Measurements from ENCODE around the gene MYO1E. TPM values are rescaled to one million over a fixed set of nuclear protein-coding genes. Genes with fewer than 3 reads are reported as not detected.
A peak's percentile ranks its signal among the peaks of the same experiment; 100 is the strongest.
"Not testable (repeated sequence)": the region's sequence is repeated elsewhere in the genome, so short reads cannot be mapped to it uniquely, and the experiment has no call there.

MYO1E gene
- total RNA-seq, 1 donor from 2014 or later = 45.1 TPM

DNA sequence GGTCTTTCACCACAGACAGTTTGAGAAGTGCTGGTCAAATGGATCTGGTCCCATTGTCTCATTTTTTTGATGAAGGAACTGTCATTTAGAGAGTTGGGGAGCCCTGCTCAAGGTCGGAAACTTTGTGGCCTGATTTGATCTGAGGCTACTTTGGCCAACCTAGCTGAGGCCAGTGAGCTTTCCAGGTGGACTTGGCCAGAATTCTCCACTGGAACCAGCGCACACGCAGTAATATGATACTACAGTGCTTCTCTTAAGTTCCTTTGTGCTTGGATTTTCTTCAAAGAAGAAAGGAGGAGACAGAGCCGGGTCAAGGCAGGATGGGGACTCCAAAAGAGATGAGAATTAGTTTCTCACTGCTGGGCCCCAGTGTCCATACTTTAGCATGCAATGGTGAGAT is 217.2 kb downstream of the MYO1E start:
- no peak overlapping the region for H3K4me3 Mint-ChIP-seq
- H3K9me3 Mint-ChIP-seq = no peaks in the 10 kb centered on the region
- no peaks in the 10 kb centered on the region for H3K27me3 Mint-ChIP-seq
- H3K27ac Mint-ChIP-seq = no peak overlapping the region
- H3K36me3 Mint-ChIP-seq (ENCODE audit: low read depth) = peaks cover 24% of the 10 kb centered on the region
- intact Hi-C loops (cut with micrococcal nuclease) = no loop called here
- no peaks in the 10 kb centered on the region for H3K4me1 Mint-ChIP-seq
- DNase-seq = no peak

DNA sequence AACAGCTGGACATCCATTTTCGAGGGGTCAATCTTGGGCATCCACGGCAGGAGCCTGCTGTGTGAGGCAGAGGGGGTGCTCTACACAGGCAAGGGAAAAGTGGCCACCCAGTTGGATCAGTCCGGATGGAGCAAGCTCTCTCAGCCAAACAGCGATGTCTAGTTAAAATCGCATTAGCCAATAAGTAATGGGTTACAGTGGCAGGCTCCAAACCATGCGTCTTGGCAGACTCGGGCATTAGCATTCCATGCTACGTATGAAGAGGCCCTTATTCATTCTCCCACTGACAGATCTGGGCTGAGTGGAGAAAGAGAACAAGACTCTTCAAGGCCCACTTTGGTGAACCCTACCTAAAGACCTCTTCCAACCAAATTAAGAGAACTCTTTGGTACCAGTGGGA is 218.4 kb downstream of the MYO1E start:
- Mint-ChIP-seq H3K4me1 (no peaks in the 10 kb centered on the region), H3K27me3 (no peaks in the 10 kb centered on the region), H3K27ac (no peak overlapping the region), H3K4me3 (no peak overlapping the region), H3K9me3 (no peaks in the 10 kb centered on the region), H3K36me3 (ENCODE audit: low read depth) (peaks cover 26% of the 10 kb centered on the region)
- intact Hi-C loops (cut with micrococcal nuclease) = no loop called here
- DNase-seq = no peak

DNA sequence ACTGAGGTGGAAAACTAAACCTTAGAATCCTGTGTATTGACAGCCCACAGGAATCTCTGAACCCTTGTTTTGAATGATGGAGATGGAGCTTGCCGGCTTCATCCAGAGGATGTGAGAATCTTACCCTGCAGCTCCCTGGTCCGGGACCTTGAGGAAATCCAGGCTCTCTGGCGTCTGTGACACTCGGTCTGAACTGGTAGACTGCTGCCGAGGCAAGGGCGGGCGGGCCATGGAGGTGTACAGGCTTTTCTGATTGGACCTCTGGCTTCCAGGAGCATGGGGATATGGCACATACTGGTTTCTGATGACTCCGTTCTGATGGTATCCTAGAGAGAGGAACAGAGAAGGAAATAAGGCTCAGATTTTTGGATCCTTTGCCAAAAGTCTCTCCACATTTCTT is 219.2 kb downstream of the MYO1E start:
- Mint-ChIP-seq H3K27ac (no peak overlapping the region), H3K4me1 (no peaks in the 10 kb centered on the region), H3K36me3 (ENCODE audit: low read depth) (peaks cover 25% of the 10 kb centered on the region), H3K27me3 (no peaks in the 10 kb centered on the region), H3K9me3 (no peaks in the 10 kb centered on the region), H3K4me3 (no peak overlapping the region)
- DNase-seq = no peak
- intact Hi-C loops (cut with micrococcal nuclease) = no loop called here

DNA sequence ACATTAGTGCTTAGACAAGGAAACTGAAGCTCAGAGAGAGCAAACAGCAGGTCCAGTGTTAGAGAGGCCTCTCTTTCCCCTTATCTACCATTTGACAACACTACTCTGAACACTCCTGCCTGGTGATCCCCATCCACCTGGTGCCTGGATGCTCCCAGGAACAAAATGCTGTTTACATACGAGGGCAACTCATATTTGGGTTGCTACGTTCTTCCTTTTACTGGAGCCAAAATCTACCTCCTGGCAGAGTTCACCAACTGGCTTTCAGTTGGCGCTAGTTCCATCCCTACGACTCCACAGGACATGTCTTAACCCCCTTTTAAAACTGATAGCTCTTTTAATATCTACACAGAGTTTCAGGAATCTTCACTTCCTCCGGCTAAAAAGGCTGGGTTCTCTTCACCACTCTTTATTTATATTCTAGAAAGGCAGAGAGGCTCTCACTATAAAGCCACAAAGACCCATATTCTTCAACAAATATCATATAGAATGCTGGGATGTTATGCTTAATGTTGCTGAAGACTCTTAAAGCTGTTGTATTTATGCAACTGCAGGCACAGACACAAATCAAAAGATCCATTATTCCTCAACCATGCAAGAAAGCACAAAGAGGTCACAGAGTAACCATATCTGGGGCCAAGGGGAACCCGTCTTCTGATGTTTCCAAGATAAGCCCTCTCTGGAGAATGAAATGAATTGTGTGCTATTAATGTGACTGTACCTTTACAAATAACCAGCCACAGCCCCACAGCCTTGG is 219.8 kb downstream of the MYO1E start:
- Mint-ChIP-seq H3K9me3 (no peaks in the 10 kb centered on the region), H3K27ac (no peak overlapping the region), H3K4me3 (no peak overlapping the region), H3K36me3 (ENCODE audit: low read depth) (peaks cover 26% of the 10 kb centered on the region), H3K27me3 (no peaks in the 10 kb centered on the region), H3K4me1 (no peaks in the 10 kb centered on the region)
- no peak for DNase-seq
- intact Hi-C loops (cut with micrococcal nuclease) = no loop called here

- Mint-ChIP-seq H3K27ac (no peak overlapping the region), H3K4me1 (no peaks in the 10 kb centered on the region), H3K4me3 (no peak overlapping the region), H3K9me3 (no peaks in the 10 kb centered on the region), H3K27me3 (no peaks in the 10 kb centered on the region), H3K36me3 (ENCODE audit: low read depth) (peaks cover 28% of the 10 kb centered on the region)
- intact Hi-C loops (cut with micrococcal nuclease) = no loop called here
- DNase-seq = no peak
Observed at GRCh38 chr15:59150185-59150584, 222.5 kb downstream of the MYO1E start.

DNA sequence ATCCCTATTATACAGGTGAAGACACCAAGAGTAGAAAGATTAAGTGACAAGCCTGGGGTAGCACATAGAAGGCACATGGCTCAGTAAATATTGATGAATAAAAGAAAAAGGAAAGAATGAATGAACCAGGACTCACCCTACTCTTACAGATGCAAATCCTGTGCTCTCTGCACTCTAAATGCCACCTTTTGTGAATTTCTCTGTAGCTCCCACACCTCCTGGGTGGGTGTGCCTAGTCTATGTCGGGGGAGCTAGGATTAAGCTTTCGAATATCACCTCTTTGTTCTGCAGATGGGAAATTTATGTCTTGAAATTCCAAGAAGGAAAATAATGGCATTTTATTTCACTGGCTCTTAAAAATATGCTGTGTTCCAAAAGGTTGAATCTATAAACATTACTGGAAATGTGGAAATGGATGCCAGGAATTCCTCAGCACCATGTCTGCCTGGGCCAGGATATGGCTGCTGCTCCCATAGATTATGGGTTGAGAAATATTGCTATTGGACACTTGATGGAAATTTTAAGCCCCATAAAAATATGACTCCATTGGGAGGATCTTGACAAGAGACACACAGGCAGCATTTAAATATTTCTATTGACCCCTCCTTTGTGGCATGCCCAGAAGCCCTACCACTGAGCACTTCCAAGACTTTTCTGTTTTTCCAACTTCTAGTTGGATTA is 224.4 kb downstream of the MYO1E start:
- Mint-ChIP-seq H3K36me3 (ENCODE audit: low read depth) (peaks cover 24% of the 10 kb centered on the region), H3K4me1 (no peaks in the 10 kb centered on the region), H3K27ac (no peak overlapping the region), H3K4me3 (no peak overlapping the region), H3K9me3 (no peaks in the 10 kb centered on the region), H3K27me3 (no peaks in the 10 kb centered on the region)
- DNase-seq = no peak
- intact Hi-C loops (cut with micrococcal nuclease) = no loop called here

GRCh38 chr15:59147666-59148065 is 225.0 kb downstream of the MYO1E start:
- peaks cover 20% of the 10 kb centered on the region for H3K36me3 Mint-ChIP-seq (ENCODE audit: low read depth)
- DNase-seq = no peak
- no peak overlapping the region for H3K4me3 Mint-ChIP-seq
- intact Hi-C loops (cut with micrococcal nuclease) = no loop called here
- no peak overlapping the region for H3K27ac Mint-ChIP-seq
- no peaks in the 10 kb centered on the region for H3K9me3 Mint-ChIP-seq
- no peaks in the 10 kb centered on the region for H3K4me1 Mint-ChIP-seq
- H3K27me3 Mint-ChIP-seq = no peaks in the 10 kb centered on the region

DNA sequence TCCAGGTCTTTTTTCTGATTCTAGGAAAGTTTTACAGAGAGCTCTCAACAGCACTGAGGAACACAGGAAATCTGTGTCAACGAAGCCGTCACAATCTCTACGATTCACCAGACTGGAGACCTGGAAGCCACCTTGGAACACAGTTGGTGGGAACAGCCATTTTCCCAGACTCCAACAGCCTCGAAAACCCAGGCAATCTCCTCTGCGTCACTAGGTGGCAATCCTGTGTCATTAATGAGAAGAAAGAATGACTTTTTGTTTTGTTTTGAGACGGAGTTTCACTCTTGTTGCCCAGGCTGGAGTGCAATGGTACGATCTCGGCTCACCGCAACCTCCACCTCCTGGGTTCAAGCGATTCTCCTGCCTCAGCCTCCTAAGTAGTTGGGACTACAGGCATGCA is 228.1 kb downstream of the MYO1E start:
- DNase-seq; H3K4me3 Mint-ChIP-seq; H3K27ac Mint-ChIP-seq; H3K27me3 Mint-ChIP-seq; intact Hi-C loops (cut with micrococcal nuclease); H3K9me3 Mint-ChIP-seq: not testable (repeated sequence)
- H3K36me3 Mint-ChIP-seq (ENCODE audit: low read depth) = peaks cover 26% of the 10 kb centered on the region
- H3K4me1 Mint-ChIP-seq = peaks cover 15% of the 10 kb centered on the region

- intact Hi-C loops (cut with micrococcal nuclease) = no loop called here
- Mint-ChIP-seq H3K27ac (no peak overlapping the region), H3K4me1 (peaks cover 26% of the 10 kb centered on the region), H3K9me3 (no peaks in the 10 kb centered on the region), H3K27me3 (no peaks in the 10 kb centered on the region), H3K36me3 (ENCODE audit: low read depth) (peaks cover 29% of the 10 kb centered on the region), H3K4me3 (no peak overlapping the region)
- DNase-seq = no peak
Observed at GRCh38 chr15:59143281-59143680, 229.4 kb downstream of the MYO1E start.

DNA sequence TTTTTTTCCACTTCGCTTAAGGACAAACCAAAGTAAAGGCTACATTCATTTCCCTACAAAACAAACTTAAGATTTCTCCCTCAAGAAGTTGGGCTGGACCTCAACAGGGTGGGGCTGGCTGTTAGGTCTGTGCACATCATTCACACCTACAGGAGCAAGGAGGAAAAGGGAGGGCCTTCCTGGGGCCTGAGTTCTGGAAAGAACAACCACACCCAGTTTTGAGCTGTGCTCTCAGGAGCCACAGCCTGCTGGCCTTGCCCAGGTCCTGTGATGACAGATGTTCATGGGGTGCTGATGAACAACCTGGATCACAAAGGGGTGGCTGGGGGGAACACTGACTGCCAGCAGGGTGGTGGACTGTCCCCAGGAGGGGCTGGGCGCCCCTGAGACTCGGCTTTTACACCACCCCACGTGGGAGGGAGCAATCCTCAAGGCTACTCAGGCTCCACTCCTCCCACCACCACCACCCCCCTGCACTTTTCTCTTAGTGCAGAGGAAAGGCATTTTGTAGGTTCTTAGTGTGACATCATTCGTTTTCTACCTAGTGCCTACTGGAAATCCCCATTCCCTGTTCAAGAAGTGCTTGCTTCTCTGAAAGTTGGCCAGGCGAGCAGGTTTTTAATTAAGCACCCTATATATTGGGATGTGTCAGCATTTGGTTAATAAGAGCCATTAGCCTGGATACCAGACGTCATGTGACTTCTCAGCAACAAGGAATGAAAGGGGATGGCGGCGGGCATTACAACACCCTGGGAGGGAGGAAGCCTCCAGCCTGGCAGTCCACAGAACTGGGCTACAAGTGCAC is 232.0 kb downstream of the MYO1E start:
- intact Hi-C loops (cut with micrococcal nuclease) = no loop called here
- Mint-ChIP-seq H3K4me3 (no peak overlapping the region), H3K27me3 (no peaks in the 10 kb centered on the region), H3K36me3 (ENCODE audit: low read depth) (peaks cover 39% of the 10 kb centered on the region), H3K9me3 (no peaks in the 10 kb centered on the region), H3K4me1 (peaks cover 42% of the 10 kb centered on the region), H3K27ac (peak overlapping the region; percentile 78)
- no peak for DNase-seq

DNA sequence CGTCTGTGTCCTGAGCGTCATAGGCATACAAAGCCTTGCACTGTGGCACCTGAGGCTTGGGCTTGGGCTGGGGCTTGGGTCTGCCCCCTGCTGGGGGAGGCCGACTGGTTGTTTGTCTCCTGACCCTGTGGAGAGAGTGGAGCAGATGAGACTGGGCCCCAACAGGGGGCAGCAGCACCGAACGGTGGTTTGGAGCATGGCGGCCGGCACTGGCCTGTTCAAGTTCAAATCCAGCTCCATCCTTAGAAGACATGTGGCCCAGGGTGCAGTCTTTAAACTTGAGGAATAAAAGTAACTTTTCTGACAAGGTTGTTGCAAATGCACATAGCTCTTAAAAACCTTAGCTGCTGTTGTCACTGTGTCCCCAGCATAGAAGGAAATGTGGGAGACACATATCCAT is 234.4 kb downstream of the MYO1E start:
- H3K27ac Mint-ChIP-seq = peak overlapping the region; percentile 73

DNA sequence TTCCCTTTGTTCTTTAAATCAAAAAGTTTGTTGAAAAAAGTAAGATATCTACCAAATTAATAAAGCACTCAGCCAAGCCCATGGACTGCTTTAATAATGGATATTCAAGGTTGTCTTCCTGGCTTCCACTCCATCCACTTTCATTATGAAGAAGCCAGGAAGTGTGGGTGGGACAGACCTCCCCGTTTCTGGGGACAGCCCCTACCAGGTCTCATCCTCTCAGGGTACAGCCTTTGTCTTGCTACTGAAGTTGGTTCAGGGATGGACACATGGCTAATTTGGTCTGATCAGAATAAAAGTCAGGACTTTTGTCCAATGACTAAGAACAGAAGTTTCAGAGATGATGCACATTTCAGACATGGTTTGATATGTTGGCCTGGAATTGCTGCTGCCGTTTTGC is 235.1 kb downstream of the MYO1E start:
- H3K4me1 Mint-ChIP-seq = peaks cover 42% of the 10 kb centered on the region
- H3K27ac Mint-ChIP-seq = peak overlapping the region; percentile 73
- peaks cover 62% of the 10 kb centered on the region for H3K36me3 Mint-ChIP-seq (ENCODE audit: low read depth)
- peak overlapping the region; percentile 8 for H3K4me3 Mint-ChIP-seq
- peak; percentile 67 for DNase-seq
- no peaks in the 10 kb centered on the region for H3K27me3 Mint-ChIP-seq
- intact Hi-C loops (cut with micrococcal nuclease) = loop anchor here (5.0 kb wide), 1 partner anchor 155 kb away; no protein-coding TSS in a partner anchor
- no peaks in the 10 kb centered on the region for H3K9me3 Mint-ChIP-seq

More for the DNA sequence above, 234.4 kb downstream of the MYO1E start:
- peak; percentile 84 for DNase-seq
- peaks cover 42% of the 10 kb centered on the region for H3K4me1 Mint-ChIP-seq
- H3K9me3 Mint-ChIP-seq = no peaks in the 10 kb centered on the region
- peaks cover 58% of the 10 kb centered on the region for H3K36me3 Mint-ChIP-seq (ENCODE audit: low read depth)
- peak overlapping the region; percentile 8 for H3K4me3 Mint-ChIP-seq
- intact Hi-C loops (cut with micrococcal nuclease) = loop anchor here (5.0 kb wide), 1 partner anchor 156 kb away; no protein-coding TSS in a partner anchor
- no peaks in the 10 kb centered on the region for H3K27me3 Mint-ChIP-seq

DNA sequence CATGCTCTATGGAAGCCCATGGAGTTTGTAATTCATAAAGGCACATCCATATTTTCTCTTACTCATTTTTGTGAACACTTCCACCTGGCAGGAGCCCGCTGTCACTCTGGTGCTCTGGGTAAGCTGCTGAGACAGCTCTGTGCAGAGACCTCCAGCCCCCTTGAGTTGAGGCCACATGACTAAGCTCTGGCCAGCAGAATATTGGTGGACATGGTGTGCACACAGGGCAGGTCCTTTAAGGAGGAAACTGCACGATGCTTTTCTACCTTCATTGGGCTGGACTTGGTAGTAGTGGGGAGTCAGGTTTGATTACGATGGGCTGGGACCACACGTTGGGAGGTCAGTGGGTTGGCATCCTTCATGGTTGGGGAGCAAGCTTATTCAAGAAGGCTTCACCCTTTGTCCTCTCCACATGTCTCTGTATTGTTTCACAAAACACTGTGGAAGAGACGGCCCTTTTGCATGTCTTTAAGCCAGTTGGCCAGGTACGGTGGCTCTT is 238.7 kb downstream of the MYO1E start:
- peaks cover 24% of the 10 kb centered on the region for H3K4me1 Mint-ChIP-seq
- H3K36me3 Mint-ChIP-seq (ENCODE audit: low read depth) = peaks cover 74% of the 10 kb centered on the region
- no peak overlapping the region for H3K27ac Mint-ChIP-seq
- DNase-seq = no peak
- intact Hi-C loops (cut with micrococcal nuclease) = no loop called here
- H3K27me3 Mint-ChIP-seq = no peaks in the 10 kb centered on the region
- H3K4me3 Mint-ChIP-seq = no peak overlapping the region
- H3K9me3 Mint-ChIP-seq = peaks cover 13% of the 10 kb centered on the region
